ENCODE measurements around the gene PLD3. TPM values are rescaled to one million over a fixed set of nuclear protein-coding genes. Genes with fewer than 3 reads are reported as not detected.

The PLD3 gene
- polyA plus RNA-seq, 1 donor (not counting 4 experiments of a cell fraction or from before 2014, with no cell fraction given) = 102 TPM

DNA sequence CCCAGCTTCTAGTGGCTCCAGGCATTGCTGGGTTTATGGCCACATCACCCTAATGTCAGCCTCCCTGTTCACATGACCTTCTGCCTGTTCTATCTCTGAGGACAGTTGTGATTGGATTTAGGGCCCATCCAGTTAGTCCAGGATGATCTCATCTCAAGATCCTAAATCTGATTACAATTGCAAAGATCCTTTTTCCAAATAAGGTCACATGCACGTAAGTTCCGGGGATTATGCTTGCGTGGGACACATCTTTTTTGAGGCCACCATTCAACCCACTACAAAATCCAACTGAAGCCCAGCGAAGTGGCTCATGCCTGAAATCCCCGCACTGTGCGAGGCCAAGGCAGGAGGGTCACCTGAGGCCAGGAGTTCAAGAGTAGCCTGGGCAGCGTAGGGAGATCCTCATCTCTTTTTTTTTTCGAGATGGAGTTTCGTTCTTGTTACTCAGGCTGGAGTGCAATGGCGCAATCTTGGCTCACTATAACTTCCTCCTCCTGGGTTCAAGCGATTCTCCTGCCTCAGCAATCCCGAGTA, 12.3 kb downstream of the PLD3 start:
- Histone ChIP-seq H3K27ac (ENCODE audit: control insufficient read depth, insufficient read depth, low read length) (no peak overlapping the region), H2AFZ (ENCODE audit: control insufficient read depth, low read length) (no peak overlapping the region), H4K20me1 (ENCODE audit: control insufficient read depth, extremely low read depth, insufficient read depth, low read length) (no peaks in the 10 kb centered on the region), H3K9me3 (ENCODE audit: control insufficient read depth, low read depth, low read length) (no peaks in the 10 kb centered on the region), H3K9ac (ENCODE audit: control insufficient read depth, extremely low read depth, insufficient read depth, low read length) (no peak overlapping the region), H3K4me2 (ENCODE audit: control insufficient read depth, extremely low read depth, insufficient read depth, low read depth, low read length) (no peak overlapping the region), H3K27me3 (ENCODE audit: control insufficient read depth, extremely low read depth, insufficient read depth, low read length) (no peaks in the 10 kb centered on the region), H3K4me1 (ENCODE audit: control insufficient read depth, extremely low read depth, insufficient read depth, low read length) (peaks cover 4% of the 10 kb centered on the region), H3K79me2 (ENCODE audit: control insufficient read depth, insufficient read depth, low read length) (no peaks in the 10 kb centered on the region), H3K36me3 (ENCODE audit: control insufficient read depth in 2 of 2, extremely low read depth in 1 of 2, insufficient read depth in 2 of 2, low read length in 2 of 2) (peaks cover 0 to 4% of the 10 kb centered on the region in 2 experiments), H3K9me1 (ENCODE audit: control insufficient read depth, extremely low read depth, insufficient read depth, low read length) (peaks cover 2% of the 10 kb centered on the region), H3K4me3 (ENCODE audit: control insufficient read depth in 2 of 3, extremely low read depth in 1 of 3, insufficient read depth in 2 of 3, low read depth in 1 of 3, low read length in 3 of 3) (no peak overlapping the region)
- FAIRE-seq = no peak
- TF ChIP-seq EZH2 (IDR thresholded peaks at IDR 0.05; ENCODE audit: low read length) = no peak
- TF ChIP-seq, protein P1, sequence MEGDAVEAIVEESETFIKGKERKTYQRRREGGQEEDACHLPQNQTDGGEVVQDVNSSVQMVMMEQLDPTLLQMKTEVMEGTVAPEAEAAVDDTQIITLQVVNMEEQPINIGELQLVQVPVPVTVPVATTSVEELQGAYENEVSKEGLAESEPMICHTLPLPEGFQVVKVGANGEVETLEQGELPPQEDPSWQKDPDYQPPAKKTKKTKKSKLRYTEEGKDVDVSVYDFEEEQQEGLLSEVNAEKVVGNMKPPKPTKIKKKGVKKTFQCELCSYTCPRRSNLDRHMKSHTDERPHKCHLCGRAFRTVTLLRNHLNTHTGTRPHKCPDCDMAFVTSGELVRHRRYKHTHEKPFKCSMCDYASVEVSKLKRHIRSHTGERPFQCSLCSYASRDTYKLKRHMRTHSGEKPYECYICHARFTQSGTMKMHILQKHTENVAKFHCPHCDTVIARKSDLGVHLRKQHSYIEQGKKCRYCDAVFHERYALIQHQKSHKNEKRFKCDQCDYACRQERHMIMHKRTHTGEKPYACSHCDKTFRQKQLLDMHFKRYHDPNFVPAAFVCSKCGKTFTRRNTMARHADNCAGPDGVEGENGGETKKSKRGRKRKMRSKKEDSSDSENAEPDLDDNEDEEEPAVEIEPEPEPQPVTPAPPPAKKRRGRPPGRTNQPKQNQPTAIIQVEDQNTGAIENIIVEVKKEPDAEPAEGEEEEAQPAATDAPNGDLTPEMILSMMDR (optimal IDR thresholded peaks at IDR 0.05 in 1 of 3, IDR thresholded peaks at IDR 0.05 in 1 of 3, conservative IDR thresholded peaks at IDR 0.05 in 1 of 3; ENCODE audit: extremely low read depth in 1 of 3, insufficient read depth in 2 of 3, low read length in 3 of 3) = no peak
- dilution Hi-C loops (cut with MboI; ENCODE audit: extremely low pct_ligation_motif_present, low sequenced_read_pairs) = no loop called here
- no peak for DNase-seq (ENCODE audit: low read depth, low spot score)

DNA sequence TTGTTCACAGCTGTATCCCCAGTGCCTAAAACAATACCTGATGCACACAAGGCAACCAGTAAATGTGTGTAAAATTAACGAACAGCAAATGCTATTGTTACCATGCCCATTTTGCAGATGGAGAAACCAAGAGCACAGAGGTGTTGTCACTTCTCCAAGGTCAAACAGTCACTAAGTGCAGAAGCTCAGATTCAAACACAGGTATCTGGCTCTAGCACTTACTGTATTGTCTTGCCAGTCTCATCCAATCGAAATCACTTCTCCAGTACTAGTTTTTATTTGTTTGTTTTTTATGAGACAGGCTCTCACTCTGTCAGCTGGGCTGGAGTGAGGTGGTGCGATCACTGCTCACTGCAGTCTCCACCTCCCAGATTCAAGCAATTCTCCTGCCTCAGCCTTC, 13.7 kb downstream of the PLD3 start:
- dilution Hi-C loops (cut with MboI; ENCODE audit: extremely low pct_ligation_motif_present, low sequenced_read_pairs) = no loop called here
- Histone ChIP-seq H3K9me1 (ENCODE audit: control insufficient read depth, extremely low read depth, insufficient read depth, low read length) (peaks cover 2% of the 10 kb centered on the region), H3K79me2 (ENCODE audit: control insufficient read depth, insufficient read depth, low read length) (no peaks in the 10 kb centered on the region), H4K20me1 (ENCODE audit: control insufficient read depth, extremely low read depth, insufficient read depth, low read length) (no peaks in the 10 kb centered on the region), H3K9me3 (ENCODE audit: control insufficient read depth, low read depth, low read length) (no peaks in the 10 kb centered on the region), H2AFZ (ENCODE audit: control insufficient read depth, low read length) (no peak overlapping the region), H3K4me3 (ENCODE audit: control insufficient read depth in 2 of 3, extremely low read depth in 1 of 3, insufficient read depth in 2 of 3, low read depth in 1 of 3, low read length in 3 of 3) (no peak overlapping the region), H3K27me3 (ENCODE audit: control insufficient read depth, extremely low read depth, insufficient read depth, low read length) (no peaks in the 10 kb centered on the region), H3K27ac (ENCODE audit: control insufficient read depth, insufficient read depth, low read length) (no peak overlapping the region), H3K4me1 (ENCODE audit: control insufficient read depth, extremely low read depth, insufficient read depth, low read length) (peaks cover 8% of the 10 kb centered on the region), H3K9ac (ENCODE audit: control insufficient read depth, extremely low read depth, insufficient read depth, low read length) (no peak overlapping the region), H3K36me3 (ENCODE audit: control insufficient read depth in 2 of 2, extremely low read depth in 1 of 2, insufficient read depth in 2 of 2, low read length in 2 of 2) (peaks cover 0 to 9% of the 10 kb centered on the region in 2 experiments), H3K4me2 (ENCODE audit: control insufficient read depth, extremely low read depth, insufficient read depth, low read depth, low read length) (no peak overlapping the region)
- FAIRE-seq (peak; percentile 65), DNase-seq (ENCODE audit: low read depth, low spot score) (no peak)
- TF ChIP-seq, protein P1 (optimal IDR thresholded peaks at IDR 0.05 in 1 of 3, IDR thresholded peaks at IDR 0.05 in 1 of 3, conservative IDR thresholded peaks at IDR 0.05 in 1 of 3; ENCODE audit: extremely low read depth in 1 of 3, insufficient read depth in 2 of 3, low read length in 3 of 3) = no peak
- TF ChIP-seq EZH2 (IDR thresholded peaks at IDR 0.05; ENCODE audit: low read length) = no peak
